Measurements from ENCODE around the gene XRCC4.
"Not testable (repeated sequence)": the region's sequence is repeated elsewhere in the genome, so short reads cannot be mapped to it uniquely, and the experiment has no call there.

Gene XRCC4

DNA sequence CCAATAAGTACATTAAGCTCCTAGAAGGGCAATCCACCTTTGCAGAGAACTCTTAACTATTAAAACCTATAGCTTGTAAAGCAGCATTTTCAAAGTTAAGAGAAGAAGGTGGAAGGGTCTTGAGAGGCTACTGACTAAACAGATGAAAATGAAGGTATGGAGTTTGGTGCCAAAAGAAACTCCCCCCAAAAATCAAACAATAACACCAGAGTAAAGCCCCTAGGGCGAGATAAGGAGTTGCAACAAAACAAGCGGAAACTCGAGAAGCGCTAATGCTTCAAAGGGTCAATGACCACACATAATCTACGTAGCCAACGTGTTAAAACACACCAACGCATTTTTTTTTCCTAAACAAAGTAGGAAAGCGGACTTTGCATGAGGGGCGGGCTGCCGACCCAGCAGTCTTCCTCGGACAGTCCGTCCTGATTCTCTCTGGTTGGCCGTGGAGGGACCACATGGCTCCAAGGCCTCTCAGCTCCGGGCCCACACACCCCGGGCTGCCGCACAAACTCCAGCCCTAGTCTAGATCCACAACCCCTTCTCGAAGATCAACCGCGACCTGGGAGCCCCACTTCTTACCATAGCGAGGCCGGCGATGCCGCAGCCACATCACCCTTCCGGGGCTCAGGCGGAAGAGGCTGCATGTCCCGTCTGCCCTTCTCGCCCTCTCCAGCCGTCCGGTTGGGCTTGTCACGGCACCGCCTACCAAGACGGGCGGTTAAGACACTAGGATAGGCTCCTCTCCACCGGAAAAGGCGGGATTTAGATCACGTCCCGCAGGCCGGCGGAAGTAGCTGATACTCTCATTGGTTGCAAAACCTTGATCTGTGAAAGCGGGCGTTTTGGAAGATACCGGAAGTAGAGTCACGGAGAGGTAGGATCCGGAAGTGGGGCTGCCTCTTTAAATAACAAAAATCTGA is at the start of gene XRCC4, which contains the start of gene TMEM167A:
Gene XRCC4, plus strand, starts transcription at position 806 of the 920 bp plus-strand sequence. CDS start 27,373 bp downstream, outside the sequence.
Gene TMEM167A, minus strand, starts transcription at position 653 of the 920 bp plus-strand sequence. Its CDS starts 71 bp downstream, at position 582.
- peak; percentile 87 for DNase-seq (ENCODE audit: low read depth)

DNA sequence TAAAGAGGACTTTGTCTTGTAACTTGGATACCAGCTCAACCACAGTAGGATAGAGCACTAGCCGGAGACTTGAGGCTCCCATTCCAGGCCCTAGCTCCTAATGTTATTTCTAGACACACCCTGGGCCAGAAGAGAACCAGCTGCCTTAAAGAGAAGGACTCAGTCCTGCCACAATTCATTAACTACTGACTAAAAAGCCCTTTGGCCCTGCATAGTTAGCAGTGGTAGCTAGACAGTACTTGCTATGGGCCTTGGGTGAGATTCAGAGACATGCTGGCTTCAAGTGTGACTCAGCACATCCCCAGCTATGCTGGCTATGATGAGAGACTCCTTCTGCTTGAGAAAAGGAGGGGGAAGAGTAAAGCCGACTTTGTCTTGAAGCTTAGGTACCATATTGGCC is 47.4 kb upstream of the XRCC4 start:
- DNase-seq (ENCODE audit: low read depth) = no peak

DNA sequence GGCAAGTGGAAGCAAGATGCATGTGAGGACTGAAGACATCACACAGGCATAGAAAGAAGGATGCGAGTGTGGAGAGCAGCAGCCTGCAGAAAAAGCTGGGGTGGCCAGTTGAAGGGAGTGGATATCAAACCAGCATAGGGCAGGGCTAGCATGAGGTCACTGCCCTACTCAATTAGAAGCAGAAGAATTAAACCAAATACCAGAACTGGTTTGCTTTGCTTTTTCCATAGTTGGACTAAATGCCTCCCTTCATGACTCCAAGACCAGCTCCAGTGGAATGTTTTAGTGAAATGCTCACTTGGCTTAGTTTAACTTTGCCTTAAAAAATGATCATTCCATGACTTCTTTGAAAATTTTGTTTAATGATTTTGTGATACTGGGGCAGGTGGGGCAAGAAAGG is 46.0 kb upstream of the XRCC4 start:
- DNase-seq (ENCODE audit: low read depth) = no peak

- no peak for DNase-seq (ENCODE audit: low read depth)
Observed at GRCh38 chr5:83034036-83034435, 43.3 kb upstream of the XRCC4 start.

DNA sequence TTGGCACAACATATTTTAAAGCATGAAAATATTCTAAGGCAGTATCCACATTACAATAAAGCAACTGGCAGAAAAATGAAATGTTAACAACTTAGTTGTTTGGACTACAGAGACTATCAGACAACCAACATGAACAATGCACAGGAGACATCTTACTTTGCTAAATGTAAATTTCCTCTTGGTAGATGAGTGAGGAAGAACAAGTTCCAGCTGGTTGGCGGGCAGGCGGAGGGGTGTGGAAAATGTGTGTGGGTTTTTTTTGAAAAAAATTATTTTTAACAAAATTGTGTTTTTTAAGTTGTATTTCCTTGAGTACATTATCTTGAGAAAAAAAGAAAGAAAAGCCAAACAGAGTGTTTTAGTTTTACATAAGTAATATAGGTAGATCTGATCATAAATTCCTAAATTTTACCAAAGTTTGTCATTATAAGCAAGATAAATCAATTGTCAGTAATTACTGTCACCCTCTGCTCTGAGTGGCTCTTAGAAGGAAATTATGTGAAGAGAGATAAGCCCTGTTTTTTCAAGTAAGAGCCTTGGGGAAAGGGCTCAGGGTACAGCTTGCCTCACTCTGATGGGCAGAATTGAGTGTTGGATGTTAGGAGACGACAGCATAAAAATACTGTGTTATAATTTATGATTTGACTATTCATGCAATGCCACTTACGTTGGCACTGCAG is 42.7 kb upstream of the XRCC4 start:
- DNase-seq (ENCODE audit: low read depth) = no peak

- DNase-seq (ENCODE audit: low read depth) = no peak
Observed at GRCh38 chr5:83035373-83036100, 41.8 kb upstream of the XRCC4 start.

- no peak for DNase-seq (ENCODE audit: low read depth)
Observed at GRCh38 chr5:83036991-83037575, 40.3 kb upstream of the XRCC4 start.

DNA sequence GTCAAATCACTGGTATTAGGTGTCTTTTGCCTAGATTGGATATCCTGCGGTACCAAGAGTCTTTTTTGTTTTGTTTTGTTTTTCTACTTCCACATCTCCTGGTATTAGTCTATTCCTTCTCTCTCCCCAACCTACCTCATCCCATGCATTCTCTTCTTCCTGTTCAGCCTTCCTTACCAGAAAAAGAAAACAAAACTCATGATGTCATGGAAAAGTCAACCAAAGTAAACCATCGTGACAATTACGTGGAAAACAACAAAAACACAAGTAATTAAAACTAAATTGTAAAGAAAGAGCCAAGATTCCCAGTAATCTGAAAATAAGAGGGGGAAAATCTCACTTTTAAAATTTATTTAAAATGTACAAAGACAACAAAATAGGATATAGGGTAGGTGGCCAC is 38.4 kb upstream of the XRCC4 start:
- DNase-seq (ENCODE audit: low read depth) = no peak

DNA sequence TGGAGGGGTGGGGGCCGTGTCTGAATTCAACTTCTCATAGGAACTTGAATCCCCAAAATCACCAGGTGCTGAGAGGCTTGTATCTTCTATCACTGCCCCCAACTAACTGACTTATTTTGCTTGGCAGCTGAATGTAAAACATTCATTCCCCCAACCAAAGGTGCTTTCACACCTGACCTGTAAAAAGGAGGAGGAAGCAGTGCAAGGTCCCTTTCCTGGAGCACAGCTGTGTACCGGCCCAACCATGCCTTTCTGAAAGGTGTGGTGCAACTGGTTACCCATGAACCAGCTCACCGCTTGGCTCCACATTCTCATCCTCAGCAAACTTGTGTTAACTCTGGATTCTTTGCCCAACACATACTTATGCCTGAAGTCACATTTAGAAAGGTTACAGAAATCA is 34.8 kb upstream of the XRCC4 start:
- no peak for DNase-seq (ENCODE audit: low read depth)

- DNase-seq (ENCODE audit: low read depth) = no peak
Observed at GRCh38 chr5:83044926-83045325, 32.4 kb upstream of the XRCC4 start.

DNA sequence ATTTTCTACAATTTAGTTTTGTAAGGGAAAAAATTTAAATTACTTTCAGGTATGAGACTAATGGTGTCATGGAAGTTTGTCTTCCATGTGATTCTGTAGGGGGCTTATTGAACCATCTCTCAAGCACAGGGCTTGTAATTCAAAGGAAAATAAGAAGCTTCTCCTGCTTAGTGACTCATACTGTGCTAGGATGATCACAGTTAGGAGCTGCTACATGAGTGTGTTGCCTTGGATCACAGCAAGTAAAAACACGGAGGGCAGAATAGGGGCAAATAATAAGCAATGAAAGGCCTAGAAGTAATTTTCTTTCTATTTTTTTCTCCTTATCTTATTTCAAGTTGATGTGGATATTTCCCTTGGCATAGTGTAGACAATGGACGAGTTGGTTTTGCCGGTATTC is 29.1 kb upstream of the XRCC4 start:
- no peak for DNase-seq (ENCODE audit: low read depth)

GRCh38 chr5:83048811-83049210 is 28.5 kb upstream of the XRCC4 start:
- no peak for DNase-seq (ENCODE audit: low read depth)

DNA sequence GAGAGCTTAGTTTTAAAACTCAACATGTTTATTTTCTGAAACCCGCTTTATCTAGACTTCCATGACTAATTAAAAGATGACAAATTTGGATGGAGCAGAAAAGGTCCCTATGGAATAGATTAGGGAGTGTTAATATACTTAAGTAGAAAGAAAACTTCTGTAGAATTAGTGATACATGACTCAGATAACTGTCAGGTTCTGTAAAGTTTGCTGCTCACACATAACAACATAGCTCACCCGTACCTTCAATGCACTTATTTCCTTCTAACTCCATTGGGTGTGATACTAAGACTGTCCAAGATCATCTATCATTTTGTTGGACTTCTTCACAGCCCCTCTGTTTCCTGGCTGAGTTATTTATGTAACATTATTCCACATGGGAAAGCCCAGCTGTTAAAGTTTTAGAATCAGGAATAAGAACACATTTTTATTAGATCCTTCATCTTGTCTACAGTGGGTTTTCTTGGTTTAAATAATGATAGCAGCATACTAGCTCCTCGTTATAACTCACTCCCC is 27.9 kb upstream of the XRCC4 start:
- DNase-seq (ENCODE audit: low read depth) = no peak

DNA sequence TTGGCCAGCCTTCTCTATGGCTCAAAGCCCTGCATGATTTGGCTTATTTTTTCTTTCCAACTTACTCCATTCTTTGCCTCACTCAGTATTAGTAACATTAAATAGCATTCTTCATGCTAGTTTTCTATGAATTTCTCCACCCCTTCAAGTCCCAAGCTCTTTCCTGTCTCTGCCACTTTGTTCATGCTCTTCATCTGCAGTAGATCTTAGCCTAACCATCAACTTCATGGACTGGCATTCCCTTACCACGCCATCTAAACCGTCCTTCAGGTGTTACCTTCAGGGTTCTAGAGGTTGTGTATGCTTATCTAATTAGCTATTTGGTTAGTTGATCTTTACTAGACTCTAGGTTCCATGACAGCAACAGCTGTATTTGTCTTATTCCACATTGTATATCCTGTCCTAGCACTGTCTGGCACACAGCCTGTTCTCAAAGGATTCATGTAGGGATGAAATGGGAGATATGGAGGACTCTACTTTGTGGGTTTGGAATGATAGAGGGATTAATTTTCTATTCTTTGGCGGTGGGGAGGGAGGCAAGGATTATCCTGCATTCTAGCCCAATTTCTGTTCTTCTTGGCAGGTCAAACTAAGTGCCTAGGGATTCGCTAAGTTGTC is 26.5 kb upstream of the XRCC4 start:
- no peak for DNase-seq (ENCODE audit: low read depth)

GRCh38 chr5:83055166-83055565 is 22.2 kb upstream of the XRCC4 start:
- DNase-seq (ENCODE audit: low read depth) = no peak

DNA sequence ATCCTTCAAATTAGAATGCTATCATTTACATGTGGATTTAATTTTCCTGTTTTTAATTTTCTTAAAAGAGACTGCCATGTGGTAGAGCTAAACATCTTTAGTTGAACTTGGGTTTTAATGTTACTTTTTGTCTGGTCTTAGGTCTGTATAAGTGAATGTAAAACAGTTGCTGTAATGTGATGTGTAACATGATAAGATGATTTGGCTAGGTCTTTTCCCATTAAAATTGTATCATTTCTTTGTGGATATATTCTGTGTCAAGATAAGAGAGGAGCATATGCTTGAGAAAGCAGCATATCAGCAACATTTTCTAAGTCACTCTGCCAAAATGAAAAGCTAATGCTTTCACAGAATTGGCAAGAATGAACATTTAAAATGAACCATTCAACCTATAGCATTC is 18.6 kb upstream of the XRCC4 start:
- DNase-seq (ENCODE audit: low read depth) = no peak

- no peak for DNase-seq (ENCODE audit: low read depth)
Observed at GRCh38 chr5:83059341-83059740, 18.0 kb upstream of the XRCC4 start.

GRCh38 chr5:83066548-83067110 is 10.7 kb upstream of the XRCC4 start:
- DNase-seq (ENCODE audit: low read depth) = no peak

DNA sequence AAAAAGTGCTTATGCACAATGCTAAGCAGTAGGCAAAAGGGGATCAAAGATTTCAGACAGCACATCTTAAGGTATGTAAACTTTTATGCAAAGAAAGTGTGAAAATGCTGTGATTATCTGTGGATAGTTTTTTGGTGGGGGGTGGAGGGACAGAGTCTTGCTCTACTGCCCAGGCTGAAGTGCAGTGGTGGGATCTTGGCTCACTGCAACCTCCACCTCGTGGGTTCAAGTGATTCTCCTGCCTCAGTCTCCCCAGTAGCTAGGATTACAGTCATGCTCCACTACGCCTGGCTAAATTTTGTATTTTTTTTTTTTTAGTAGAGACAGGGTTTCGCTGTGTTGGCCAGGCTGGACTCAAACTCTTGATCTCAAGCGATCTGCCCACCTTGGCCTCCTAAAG is 10.0 kb upstream of the XRCC4 start:
- not testable (repeated sequence) for DNase-seq (ENCODE audit: low read depth)

- no peak for DNase-seq (ENCODE audit: low read depth)
Observed at GRCh38 chr5:83069096-83069799, 8.1 kb upstream of the XRCC4 start.
